HUDEP-2 (cell line): ENCODE results near the gene CARD10.

ENCODE experiments used
- DNase-seq, 76 experiments: peaks; one replicate each; lab custom pipeline; 2025; ENCODE audit not compliant: unreplicated experiment in 76 of 76; lab: John Stamatoyannopoulos, UW

The CARD10 gene

GRCh38 chr22:37519268-37520195 is at the start of gene CARD10:
CARD10 (minus strand) TSS chr22:37519415; CDS start chr22:37519200, 215 bp downstream.
- DNase-seq = no peak

GRCh38 chr22:37568448-37569008 is 49.3 kb upstream of the CARD10 start:
- DNase-seq = no peak

DNA sequence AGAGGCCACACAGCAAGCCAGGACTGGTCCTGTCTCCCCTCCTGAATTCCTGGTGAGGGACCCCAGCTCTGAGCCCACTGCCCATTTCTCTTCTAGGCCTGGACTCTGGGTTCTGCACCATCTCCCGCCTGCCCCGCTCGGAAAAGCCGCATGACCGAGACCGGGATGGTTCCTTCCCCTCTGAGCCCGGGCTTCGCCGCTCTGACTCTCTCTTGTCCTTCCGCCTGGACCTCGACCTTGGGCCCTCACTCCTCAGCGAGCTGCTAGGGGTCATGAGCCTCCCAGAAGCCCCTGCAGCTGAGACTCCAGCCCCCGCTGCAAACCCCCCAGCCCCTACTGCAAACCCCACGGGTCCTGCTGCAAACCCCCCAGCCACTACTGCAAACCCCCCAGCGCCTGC is 48.8 kb upstream of the CARD10 start:
- DNase-seq = no peak

- peak in 62 of 76 experiments; percentile 8 to 76 (median 51) for DNase-seq
These were observed 47.9 kb upstream of the CARD10 start for GRCh38 chr22:37566903-37567798.

DNA sequence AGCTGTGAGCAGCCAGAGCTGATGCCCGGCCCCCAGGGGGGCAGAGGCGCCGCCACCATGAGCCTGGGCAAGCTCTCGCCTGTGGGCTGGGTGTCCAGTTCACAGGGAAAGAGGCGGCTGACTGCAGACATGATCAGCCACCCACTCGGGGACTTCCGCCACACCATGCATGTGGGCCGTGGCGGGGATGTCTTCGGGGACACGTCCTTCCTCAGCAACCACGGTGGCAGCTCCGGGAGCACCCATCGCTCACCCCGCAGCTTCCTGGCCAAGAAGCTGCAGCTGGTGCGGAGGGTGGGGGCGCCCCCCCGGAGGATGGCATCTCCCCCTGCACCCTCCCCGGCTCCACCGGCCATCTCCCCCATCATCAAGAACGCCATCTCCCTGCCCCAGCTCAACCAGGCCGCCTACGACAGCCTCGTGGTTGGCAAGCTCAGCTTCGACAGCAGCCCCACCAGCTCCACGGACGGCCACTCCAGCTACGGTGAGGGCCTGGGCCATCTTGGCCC is 47.2 kb upstream of the CARD10 start:
- DNase-seq = no peak

DNA sequence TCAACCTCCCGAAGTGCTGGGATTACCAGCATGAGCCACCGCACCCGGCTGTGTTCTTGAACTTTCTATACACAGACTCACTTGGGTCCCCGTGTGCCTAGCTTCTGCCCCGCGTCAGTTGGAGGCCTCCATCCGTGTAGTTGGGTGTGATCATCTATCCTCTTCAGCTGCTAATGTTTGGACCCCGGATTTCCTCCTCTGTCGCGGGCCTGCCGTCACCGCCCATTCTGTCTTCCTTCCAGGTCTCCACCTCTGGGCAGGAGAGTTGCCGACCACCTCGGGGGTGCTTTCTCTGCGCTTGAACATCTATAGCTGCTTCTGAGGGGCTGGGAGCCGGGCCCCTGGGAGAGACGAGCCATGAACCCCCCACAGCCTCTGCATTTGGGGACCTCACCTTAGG is 46.6 kb upstream of the CARD10 start:
- no peak for DNase-seq

DNA sequence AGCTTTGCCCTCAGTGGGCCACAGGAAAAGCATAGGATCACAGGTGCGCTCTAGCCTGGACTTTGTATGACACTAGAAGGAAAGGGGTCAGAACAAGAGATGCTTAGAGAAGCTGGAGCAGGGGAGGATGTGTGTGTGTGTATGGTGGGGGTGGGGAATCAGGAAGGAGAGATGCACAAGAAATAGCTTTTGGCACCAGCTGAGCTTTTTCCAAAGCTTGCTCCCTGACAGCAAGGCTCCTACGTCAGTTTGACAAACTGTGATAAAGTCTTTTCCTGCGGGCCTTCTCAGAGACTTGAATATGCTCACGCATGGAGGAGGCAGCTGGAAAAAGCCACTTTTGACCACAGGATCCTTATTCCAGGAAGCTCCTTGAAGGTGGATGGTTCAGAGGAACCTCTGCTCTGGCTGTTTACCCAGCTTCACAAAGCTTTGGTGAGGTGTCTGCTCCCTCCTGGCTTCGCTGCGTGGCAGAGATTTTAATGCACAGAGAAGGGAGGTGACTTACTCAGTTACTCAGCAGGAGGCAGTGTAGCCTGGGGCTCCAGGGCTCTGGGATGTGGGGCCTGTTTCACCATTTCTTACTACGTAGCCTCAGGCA is 45.0 kb upstream of the CARD10 start:
- no peak for DNase-seq

DNA sequence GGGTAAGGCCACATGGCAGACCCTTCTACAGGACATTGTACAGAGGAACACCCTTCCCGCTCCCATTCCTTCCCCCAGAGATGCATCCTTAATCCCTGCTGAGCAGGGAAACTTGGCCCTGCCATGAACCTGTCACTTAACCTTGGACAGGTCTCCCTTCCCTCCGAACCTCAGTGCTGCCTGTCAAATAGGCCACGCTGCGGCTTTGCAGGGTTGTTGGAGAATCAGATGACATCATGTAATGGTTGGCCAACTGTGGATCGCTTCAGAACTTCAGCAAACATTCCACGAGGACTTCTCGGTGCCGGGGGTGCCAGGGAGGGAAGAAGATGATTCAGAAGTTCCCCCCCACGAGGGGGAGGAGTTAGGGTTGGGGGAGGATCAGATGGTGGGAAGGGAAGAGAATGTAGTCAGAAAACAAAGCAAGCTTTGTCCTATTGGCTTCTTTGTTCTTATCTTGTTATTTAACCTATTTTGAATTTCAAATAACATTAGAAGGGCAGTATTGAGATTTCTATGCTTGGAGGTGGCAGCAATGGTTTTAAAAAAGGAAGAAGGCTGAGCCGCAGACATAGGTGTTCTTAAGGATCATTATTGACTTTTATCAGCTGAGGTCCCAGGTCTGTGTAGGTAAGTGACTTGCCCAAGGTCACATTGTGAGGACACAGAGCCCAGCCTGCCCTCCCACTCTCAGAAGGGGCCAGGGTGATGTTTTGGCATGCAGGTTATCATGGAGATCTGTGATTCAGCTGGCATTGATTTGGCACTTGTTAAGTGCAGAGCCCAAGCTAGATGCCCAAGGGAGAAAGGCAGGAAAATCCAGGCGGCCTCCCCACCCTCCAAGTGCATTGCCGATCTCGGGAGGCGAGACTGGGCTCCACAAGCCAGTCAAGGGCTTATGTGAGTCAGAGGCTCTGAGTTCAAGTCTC is 44.2 kb upstream of the CARD10 start:
- no peak for DNase-seq

DNA sequence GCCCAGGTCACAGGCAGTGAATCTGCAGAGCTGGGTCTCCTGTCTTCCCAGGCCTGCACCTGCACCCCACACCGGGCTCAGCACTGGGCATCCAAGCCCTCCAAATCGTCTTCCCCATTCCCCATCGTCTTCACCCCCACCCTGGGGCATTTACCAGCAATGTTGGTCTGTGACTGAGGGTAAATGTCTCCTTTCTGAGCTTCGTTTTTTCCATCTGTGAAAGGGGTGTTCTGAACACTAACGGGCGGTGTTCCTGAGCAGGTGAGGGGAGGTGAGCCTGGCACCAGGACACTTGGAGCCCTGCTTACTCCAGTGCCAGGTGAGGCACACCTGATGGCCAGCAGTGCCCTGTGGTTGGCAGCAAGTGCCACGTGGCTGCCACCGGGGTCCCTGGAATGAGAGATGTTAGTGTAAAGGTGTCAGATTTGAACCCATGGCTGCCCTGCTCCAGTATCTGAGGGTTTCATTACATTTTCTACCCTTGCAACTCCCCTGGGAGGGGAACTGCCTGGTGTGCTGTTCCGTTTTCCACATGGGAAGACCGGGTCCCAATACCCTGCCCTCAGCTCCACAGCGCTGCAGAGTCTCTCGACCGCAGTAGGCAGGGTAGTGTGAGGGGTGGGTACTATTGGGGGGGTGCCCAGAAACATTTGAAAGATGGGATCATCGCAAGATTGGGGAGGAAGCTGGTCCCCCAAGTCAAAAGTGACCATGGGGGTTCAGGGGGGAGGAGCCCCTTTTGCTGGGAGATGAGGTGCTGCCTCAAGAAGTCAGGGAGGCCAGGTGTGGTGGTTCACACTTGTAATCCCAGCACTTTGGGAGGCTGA is 43.0 kb upstream of the CARD10 start:
- DNase-seq = peak in 1 of 76 experiments; percentile 48

- DNase-seq = peak in 66 of 76 experiments; percentile 4 to 77 (median 59)
These were observed 42.2 kb upstream of the CARD10 start for GRCh38 chr22:37561212-37562048.

- DNase-seq = no peak
These were observed 41.5 kb upstream of the CARD10 start for GRCh38 chr22:37560608-37561211.

DNA sequence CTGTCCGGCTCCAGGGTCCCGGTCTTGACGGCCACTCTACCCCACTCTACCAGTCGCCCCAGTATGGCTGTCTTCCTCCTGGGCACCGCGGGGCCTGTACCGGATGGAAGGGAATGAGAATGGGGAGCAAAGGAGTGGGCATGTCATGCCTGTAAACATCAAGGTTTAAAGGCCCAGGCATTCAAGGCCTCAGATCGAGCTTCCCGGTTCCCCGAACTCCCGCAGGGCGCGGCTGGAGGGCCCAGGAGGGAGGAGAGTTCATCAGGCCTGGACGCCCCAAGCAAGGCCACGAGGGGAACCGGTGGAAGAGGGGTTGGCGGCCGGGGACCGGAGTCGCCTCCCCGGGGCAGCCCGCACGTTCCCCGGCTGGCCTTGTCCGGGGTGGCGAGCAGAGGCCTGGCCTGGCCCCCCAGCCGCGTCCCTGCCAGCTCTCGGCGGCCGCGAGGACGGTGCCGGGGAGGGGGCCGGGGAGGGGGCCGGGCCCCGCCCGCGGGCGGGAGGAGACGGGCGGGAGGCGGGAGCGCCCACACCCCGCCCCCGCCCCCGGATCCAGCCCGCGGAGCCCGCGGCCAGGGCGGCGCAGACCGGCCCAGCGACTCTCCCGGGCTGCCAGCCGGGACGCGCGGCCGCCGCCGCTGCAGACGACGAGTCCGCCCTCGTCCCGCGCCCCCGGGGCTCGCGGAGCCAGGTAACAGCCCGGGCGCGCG is 40.8 kb upstream of the CARD10 start, which contains the start of gene CDC42EP1:
Gene CDC42EP1, plus strand, starts transcription at position 580 of the 707 bp plus-strand sequence. CDS start 5,870 bp downstream, outside the sequence.
- no peak for DNase-seq

DNA sequence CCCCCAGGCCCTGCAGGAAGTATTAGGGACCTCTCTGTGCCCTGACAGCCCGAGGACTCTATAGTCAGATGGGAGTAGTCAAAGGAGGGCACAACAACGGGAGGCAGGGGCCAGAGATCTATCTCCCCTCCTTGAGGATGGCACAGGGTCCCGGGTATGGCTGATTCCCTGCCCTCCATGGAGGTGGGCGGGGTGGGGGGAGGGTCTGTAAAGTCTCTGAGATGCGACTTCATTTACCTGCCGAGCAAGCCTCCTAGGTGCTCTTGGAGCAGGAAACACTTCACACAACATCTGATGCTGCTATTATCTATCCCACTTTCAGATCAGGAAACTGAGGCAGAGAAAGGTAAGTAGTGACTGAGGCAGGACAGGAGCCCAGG is 40.3 kb upstream of the CARD10 start:
- DNase-seq = no peak

DNA sequence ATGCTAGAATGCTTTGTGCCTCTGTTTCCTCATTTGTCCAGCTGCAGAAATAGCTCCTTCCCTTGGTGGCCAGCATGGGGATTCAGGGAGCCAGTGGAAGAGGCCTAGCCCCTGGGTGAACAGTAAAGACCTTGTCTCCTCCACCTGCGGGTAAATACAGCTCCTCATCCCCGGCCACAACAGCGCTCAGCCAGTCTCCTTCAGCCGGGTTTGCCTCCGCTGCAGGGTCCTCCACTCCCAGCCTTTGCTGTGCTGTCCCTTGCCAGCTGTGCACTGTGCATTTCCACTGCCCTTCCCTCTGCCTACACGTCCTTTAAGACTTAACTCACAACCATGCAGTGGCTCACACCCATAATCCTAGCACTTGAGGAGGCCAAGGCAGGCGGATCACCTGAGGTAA is 39.6 kb upstream of the CARD10 start:
- DNase-seq = no peak

DNA sequence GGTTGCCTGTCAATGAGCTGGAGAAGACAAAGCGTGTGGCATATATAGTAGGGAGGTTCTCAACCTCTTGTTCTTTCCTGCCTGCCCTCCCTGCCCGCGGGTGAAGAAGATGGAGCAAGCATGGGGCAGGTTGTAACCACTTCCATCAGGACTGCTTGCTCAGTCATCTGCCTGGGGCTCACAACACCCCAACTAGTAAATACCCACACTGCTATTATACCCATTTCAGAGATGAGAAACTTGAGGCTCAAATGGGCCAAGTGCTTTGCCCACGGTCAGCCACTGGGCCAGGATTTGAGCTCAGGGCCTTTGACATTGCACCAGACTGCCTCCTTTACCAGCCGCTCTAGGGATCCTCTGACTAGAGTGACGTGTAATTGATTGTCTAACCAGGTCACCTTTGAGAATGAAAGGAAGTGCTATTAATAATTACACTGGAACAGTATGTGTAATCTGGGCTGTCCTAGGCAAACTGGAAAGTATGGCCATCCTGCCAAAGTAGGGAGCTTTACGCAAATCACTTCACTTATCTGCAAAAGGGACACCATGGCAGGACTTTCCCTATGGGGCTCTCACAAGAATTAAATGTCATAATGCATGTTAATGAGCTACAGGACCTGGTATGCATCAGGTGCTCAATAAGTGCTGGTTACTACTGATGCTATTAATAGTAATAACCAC is 38.2 kb upstream of the CARD10 start:
- no peak for DNase-seq

- DNase-seq = no peak
These were observed 37.5 kb upstream of the CARD10 start for GRCh38 chr22:37556710-37557109.
